ENCODE results near the gene JDP2.
A peak's percentile ranks its signal among the peaks of the same experiment; 100 is the strongest.

The JDP2 gene

DNA sequence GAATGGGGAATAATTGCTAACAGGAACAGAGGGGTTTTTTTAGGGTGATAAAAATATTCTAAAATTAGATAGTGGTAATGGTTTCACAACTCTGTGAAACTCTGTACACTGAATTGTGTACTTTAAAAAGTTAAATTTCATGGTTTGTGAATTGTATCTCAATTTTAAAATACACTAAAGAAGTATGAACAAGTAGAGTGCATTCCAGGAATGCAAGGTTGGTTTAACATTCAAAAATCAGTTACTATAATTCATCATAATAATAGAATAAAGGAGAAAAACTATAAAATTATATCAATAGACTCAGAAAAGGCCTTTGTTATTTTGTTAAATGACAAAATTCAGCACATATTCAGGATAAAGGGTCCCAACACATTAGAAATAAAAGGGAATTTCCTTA lies 83.4 kb downstream of the JDP2 start:
- DNase-seq (ENCODE audit: low read depth) = no peak
- H3K4me3 ChIP-seq (ENCODE audit: low read length) = no peak overlapping the region
- TF ChIP-seq, protein P1, sequence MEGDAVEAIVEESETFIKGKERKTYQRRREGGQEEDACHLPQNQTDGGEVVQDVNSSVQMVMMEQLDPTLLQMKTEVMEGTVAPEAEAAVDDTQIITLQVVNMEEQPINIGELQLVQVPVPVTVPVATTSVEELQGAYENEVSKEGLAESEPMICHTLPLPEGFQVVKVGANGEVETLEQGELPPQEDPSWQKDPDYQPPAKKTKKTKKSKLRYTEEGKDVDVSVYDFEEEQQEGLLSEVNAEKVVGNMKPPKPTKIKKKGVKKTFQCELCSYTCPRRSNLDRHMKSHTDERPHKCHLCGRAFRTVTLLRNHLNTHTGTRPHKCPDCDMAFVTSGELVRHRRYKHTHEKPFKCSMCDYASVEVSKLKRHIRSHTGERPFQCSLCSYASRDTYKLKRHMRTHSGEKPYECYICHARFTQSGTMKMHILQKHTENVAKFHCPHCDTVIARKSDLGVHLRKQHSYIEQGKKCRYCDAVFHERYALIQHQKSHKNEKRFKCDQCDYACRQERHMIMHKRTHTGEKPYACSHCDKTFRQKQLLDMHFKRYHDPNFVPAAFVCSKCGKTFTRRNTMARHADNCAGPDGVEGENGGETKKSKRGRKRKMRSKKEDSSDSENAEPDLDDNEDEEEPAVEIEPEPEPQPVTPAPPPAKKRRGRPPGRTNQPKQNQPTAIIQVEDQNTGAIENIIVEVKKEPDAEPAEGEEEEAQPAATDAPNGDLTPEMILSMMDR (conservative IDR thresholded peaks at IDR 0.05; ENCODE audit: low read length) = no peak

DNA sequence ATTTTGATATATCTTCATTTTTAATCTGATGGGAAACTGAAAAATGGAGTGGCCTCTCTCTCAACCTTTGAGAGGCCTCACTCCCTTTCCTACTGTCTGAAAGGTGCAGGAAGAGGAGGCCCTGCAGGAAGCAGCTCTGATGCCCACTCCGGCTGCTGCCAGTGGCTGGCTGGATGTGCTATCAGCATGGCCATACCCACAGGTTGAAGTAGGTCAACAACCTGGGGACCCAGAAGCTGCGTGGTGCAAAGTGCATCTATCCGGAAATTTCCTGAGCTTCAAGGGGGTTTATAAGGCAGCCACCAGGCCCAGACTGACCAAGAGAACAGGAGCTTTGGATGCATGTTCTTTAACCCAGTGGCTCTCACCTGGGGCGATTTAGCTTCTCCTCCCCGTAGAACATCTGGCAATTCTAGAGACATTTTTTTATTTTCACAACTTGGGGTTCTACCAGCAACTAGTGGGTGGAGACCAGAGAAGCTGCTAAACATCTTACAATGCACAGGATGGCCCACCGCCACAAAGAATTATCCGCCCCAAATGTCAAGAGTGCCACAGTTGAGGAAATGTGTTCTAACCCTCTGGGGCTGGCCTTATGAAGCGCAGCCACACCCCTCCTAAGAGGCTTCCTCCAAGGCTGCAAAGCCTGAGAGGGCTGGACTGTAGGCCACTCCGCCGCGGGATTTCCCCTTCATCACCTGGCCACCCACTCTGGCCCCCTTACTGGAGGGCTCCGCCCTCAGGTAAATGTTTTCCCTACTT lies 86.3 kb downstream of the JDP2 start:
- TF ChIP-seq, protein P1 (conservative IDR thresholded peaks at IDR 0.05; ENCODE audit: low read length) = no peak
- H3K4me3 ChIP-seq (ENCODE audit: low read length) = no peak overlapping the region
- DNase-seq (ENCODE audit: low read depth) = no peak

DNA sequence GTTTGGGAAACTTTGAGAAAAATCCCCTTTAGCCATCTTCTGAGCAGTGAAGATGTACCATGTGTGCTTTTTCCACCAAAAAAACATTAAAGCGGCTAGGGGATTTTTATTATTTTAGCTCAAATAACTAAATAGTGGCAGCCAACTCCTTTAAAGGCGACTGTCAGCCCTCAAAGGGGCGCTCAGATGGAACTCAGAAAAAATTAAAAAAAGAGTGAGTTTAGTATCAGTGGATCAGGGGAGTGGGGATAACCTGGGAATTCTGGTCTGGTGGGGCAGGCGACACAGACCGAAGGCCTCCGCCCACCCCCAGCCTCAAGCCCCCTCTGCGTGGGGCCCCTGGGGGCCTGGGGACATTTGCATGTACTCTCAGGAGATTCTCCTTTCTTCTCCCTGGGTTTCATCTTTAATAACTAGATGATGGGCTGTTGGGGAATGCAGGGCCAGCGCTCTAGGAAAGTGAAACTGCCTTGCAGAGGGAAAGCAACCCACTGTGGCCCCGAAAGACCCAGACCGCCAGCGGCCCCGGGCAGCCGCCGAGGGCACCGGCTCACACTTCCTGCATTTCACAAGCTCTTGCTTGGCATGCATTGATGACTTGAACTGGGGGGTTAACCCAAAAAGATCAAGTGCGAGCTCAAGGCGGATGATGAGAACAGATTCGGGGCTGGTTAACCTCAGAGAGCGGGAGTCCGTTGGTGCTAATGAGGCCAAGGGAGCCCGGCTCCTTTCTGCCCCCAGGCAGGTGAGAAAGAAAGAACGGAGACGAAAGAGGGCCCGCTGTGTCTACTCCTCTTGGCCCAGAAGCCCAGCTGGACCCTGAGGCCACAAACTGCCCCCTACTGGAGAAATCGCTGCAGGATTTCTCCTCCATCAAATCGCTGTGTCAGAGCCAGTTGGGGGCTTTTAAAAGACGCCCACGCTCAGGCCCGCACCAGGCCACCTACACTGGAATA lies 87.1 kb downstream of the JDP2 start:
- TF ChIP-seq, protein P1 (conservative IDR thresholded peaks at IDR 0.05; ENCODE audit: low read length) = no peak
- no peak for DNase-seq (ENCODE audit: low read depth)
- peak overlapping the region; percentile 2 for H3K4me3 ChIP-seq (ENCODE audit: low read length)

DNA sequence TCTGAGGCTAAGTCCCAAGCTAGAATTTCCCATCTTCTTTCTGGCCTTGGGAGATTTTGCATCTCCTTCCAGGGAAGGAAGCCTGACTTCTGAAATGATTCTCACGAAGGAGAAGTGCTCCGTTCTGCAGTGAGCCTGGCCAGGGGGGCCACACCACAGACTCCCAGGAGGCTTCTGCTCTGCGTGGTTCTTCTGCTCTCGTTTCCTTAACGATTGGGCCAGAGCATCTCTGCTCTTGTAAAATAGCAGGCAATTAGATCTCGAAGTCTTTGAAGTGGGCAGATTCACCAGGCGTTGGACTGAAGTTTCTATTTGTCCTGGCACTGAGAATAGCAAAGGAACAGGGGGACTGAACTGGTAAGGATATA lies 87.8 kb downstream of the JDP2 start:
- DNase-seq (ENCODE audit: low read depth) = no peak
- no peak overlapping the region for H3K4me3 ChIP-seq (ENCODE audit: low read length)
- TF ChIP-seq, protein P1 (conservative IDR thresholded peaks at IDR 0.05; ENCODE audit: low read length) = no peak

DNA sequence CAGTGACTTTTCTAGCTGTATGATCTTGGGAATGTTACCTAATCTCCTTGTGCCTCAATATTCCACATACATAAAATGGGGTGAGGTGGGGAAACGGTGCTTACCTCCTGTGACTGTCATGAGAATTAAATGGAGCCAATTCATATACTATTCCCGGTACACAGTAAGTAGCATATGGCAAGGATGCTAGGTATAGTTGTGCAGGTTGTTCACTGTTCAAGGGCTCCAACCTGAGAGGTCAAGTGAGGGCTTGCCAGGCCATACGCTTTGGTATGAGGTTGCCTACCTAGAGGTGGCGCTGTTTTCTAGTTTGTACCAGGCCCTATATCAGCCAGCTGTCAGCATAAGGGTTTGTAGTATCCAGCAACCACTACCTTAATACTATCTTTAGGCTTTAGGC lies 90.8 kb downstream of the JDP2 start:
- TF ChIP-seq, protein P1 (conservative IDR thresholded peaks at IDR 0.05; ENCODE audit: low read length) = no peak
- no peak overlapping the region for H3K4me3 ChIP-seq (ENCODE audit: low read length)
- DNase-seq (ENCODE audit: low read depth) = no peak

DNA sequence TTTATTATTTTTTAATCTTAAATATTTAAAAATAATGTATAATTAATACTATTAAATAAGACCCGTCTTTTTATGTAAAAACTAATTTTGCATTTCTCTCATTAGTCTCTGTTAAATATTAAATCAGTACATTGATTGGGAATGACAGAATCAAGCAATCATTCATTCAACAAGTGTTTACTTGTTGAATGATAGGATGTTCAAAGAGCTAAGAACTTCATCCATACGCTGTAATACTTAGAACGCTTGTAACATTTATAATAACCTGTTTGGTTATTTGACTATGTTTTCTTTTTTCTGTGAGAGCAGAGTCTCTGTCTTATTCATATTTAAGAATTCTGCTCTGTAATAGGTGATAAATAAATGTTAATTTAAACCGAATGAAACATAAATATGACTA lies 91.6 kb downstream of the JDP2 start:
- TF ChIP-seq, protein P1 (conservative IDR thresholded peaks at IDR 0.05; ENCODE audit: low read length) = no peak
- no peak for DNase-seq (ENCODE audit: low read depth)
- no peak overlapping the region for H3K4me3 ChIP-seq (ENCODE audit: low read length)
